Fibroblast of pulmonary artery (primary cell): ENCODE results near the gene LRRC34.

Experiments used
- DNase-seq: peaks from one replicate; pipeline ENCODE4 v3.0.0-alpha.2; 2010; ENCODE audit warnings: low read depth
- H3K4me3 ChIP-seq: replicated peaks from 2 replicates; pipeline ENCODE4 v1.5.1; 2011; ENCODE audit warnings: low read depth, mild to moderate bottlenecking, control low read depth, low read length, moderate library complexity
- TF ChIP-seq, protein P1 (sequence below): IDR thresholded peaks from 2 replicates; pipeline ENCODE4 v1.5.1; 2011; ENCODE audit warnings: mild to moderate bottlenecking, control low read depth, low read length, inconsistent platforms; ENCODE audit errors: missing control alignments

Gene LRRC34

DNA sequence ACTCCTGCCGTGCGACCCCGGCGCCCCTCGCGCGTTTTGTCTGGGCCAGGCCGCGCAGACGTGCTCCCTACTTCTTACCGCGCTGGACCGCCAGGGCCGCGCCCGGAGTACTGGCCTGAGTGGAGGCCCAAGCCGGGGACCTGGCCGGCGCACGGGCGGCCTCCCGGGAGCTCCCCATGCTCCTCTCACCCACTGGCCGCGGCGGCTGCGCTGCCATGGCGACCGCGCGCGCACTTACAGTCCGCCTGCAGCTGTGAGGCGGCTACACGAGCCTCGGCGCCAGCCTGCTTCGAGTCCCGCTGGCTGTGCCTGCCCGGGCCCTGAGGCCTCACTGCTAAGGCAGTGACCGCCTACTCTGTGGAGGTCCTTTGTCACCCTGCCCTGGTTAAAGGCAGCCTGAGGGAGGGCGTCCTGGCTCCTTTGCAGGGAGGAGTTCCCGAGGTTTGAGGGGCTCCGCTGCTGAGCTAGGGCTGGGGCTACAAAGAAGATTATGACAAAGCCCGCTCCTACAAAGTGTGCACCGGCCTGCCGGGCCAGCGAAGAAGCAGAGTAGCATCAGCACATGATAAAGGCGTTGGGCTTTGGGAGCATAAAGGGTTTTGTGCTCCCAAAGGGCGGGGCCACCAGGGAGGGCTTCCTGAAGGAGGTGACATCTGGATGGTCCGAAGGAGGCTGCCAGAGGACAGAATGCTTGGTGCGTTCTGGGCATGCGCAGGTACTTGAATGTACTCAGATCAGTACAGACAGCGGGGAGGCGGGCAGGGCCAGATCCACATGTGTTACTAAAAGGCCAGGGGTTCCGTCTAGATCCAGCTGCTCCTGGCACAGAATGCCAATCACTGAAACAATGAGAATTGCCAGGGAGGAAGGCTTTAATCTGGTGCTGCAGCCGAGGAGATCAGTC is at the start of gene LRRC34, which contains the start of gene LRRIQ4:
Gene LRRC34, minus strand, starts transcription at position 573 of the 904 bp plus-strand sequence. Its CDS starts 356 bp downstream, at position 217.
Gene LRRIQ4, plus strand, starts transcription at position 539 of the 904 bp plus-strand sequence. CDS start 9,052 bp downstream, outside the sequence.
- TF ChIP-seq, protein P1, sequence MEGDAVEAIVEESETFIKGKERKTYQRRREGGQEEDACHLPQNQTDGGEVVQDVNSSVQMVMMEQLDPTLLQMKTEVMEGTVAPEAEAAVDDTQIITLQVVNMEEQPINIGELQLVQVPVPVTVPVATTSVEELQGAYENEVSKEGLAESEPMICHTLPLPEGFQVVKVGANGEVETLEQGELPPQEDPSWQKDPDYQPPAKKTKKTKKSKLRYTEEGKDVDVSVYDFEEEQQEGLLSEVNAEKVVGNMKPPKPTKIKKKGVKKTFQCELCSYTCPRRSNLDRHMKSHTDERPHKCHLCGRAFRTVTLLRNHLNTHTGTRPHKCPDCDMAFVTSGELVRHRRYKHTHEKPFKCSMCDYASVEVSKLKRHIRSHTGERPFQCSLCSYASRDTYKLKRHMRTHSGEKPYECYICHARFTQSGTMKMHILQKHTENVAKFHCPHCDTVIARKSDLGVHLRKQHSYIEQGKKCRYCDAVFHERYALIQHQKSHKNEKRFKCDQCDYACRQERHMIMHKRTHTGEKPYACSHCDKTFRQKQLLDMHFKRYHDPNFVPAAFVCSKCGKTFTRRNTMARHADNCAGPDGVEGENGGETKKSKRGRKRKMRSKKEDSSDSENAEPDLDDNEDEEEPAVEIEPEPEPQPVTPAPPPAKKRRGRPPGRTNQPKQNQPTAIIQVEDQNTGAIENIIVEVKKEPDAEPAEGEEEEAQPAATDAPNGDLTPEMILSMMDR, result no peak
- peak; percentile 72 for DNase-seq
- H3K4me3 ChIP-seq, result peak within 1 kb of the TSS; percentile 52

DNA sequence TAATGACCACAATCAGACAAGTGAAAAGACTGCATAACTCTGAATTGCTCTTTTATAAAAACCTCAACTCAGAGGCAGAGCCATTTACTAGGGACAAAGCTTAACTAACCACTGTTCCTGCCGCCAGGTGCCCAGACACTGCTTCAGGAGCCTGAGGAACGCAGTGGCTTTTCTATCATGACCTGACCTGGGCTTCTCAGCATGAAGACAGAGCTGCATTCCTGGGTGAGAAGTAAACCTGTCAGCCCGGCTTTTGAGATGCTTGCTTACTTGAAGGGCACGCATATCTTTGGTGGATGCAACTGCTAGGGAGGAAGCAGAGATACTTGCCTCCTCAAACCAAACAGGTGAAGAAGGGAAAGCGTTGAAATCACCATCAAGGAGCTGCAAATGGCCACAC is 49.2 kb upstream of the LRRC34 start:
- DNase-seq, result no peak
- no peak overlapping the region for H3K4me3 ChIP-seq
- TF ChIP-seq, protein P1, result no peak

GRCh38 chr3:169857811-169858210 is 45.1 kb upstream of the LRRC34 start:
- TF ChIP-seq, protein P1, result no peak
- no peak overlapping the region for H3K4me3 ChIP-seq
- DNase-seq, result no peak

- no peak overlapping the region for H3K4me3 ChIP-seq
- TF ChIP-seq, protein P1, result no peak
- DNase-seq, result no peak
Observed at GRCh38 chr3:169855514-169855913, 42.8 kb upstream of the LRRC34 start.

DNA sequence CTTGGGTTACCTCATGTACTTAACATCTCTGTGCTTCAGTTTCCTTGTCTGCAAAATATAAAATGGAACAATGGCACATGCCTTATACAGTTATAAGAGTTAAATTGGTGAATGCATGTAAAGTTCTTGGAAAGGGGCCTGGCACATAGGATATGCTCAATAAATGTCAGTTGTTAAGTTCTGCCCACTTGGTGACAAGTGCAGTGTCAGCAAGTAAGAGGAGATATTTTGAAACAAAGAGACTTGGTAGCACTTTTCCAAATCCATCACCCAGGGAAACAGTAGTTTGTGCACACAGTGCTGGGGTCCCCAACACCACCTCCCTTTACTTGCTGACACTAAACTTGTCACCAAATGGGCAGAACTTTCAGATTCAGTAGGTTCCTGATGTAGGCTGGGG is 37.9 kb upstream of the LRRC34 start:
- H3K4me3 ChIP-seq, result no peak overlapping the region
- TF ChIP-seq, protein P1, result no peak
- no peak for DNase-seq

- DNase-seq, result no peak
- no peak overlapping the region for H3K4me3 ChIP-seq
- TF ChIP-seq, protein P1, result no peak
Observed at GRCh38 chr3:169848741-169849140, 36.0 kb upstream of the LRRC34 start.
